IMR-90 (cell line): Measurements from ENCODE around the gene PHACTR3. TPM values are rescaled to one million over a fixed set of nuclear protein-coding genes. Genes with fewer than 3 reads are reported as not detected.

Experiments
- ATAC-seq: fragments of 200-7000 bp; cut with Tn5 transposase; 2 replicates; pipeline ENCODE4 v1.9.1; 2020; ENCODE audit warnings: low read depth, mild to moderate bottlenecking, moderate library complexity
- BruUV-seq: library from RNA; stranded (reverse); fragments of 400-500 nt; replicated peaks from 2 replicates; lab custom pipeline; 2021; lab: Mats Ljungman, UMichigan
- CTCF ChIA-PET: fragments of 300-600 bp; formaldehyde crosslinking; extraction: SDS; loops from one replicate; lab custom pipeline; 2021; ENCODE audit warnings: antibody characterized with exemption; lab: Yijun Ruan, JAX
- POLR2A ChIA-PET: fragments of 300-600 bp; sonication (Branson Sonifier 250); formaldehyde crosslinking; loops from one replicate; lab custom pipeline; 2022; ENCODE audit warnings: antibody characterized with exemption; ENCODE audit not compliant: unreplicated experiment; lab: Charles Lee
- DNase-seq: peaks from one replicate; pipeline ENCODE4 v3.0.0; 2013
- H2AFZ ChIP-seq: replicated peaks from 2 replicates; pipeline ENCODE3; 2013; ENCODE audit warnings: low read length, mild to moderate bottlenecking; ENCODE audit not compliant: poor library complexity
- H2AK5ac ChIP-seq: 2 replicates; pipeline ENCODE4 v1.6.1; 2013; ENCODE audit warnings: low read depth, low read length, inconsistent platforms
- H2AK9ac ChIP-seq: replicated peaks from 2 replicates; pipeline ENCODE3; 2013; ENCODE audit warnings: mild to moderate bottlenecking, low read depth, low read length, moderate library complexity; ENCODE audit not compliant: poor library complexity
- H2BK120ac ChIP-seq: 2 replicates; pipeline ENCODE4 v1.6.1; 2013; ENCODE audit warnings: low read depth, low read length, inconsistent platforms
- H2BK15ac ChIP-seq: 3 replicates; pipeline ENCODE4 v1.6.1; 2013; ENCODE audit warnings: low read depth, low read length, inconsistent platforms
- H2BK20ac ChIP-seq: 2 replicates; pipeline ENCODE4 v1.6.1; 2013; ENCODE audit warnings: low read depth, mild to moderate bottlenecking, inconsistent platforms, low read length, moderate library complexity
- H2BK5ac ChIP-seq: 2 replicates; pipeline ENCODE4 v1.6.1; 2013; ENCODE audit warnings: mild to moderate bottlenecking, low read depth, low read length, inconsistent platforms; ENCODE audit not compliant: poor library complexity, severe bottlenecking
- H3K14ac ChIP-seq: replicated peaks from 2 replicates; pipeline ENCODE4 v1.6.1; 2013; ENCODE audit warnings: low read depth, low read length, inconsistent platforms
- H3K18ac ChIP-seq: 2 replicates; pipeline ENCODE4 v1.6.1; 2013; ENCODE audit warnings: low read depth, low read length, control low read depth
- H3K23ac ChIP-seq: 2 replicates; pipeline ENCODE4 v1.6.1; 2013; ENCODE audit warnings: low read depth, low read length, inconsistent platforms
- H3K27ac ChIP-seq: 2 replicates; pipeline ENCODE4 v1.5.1; 2013; ENCODE audit warnings: mild to moderate bottlenecking, control low read depth, low read length; ENCODE audit not compliant: insufficient read depth
- H3K27me3 ChIP-seq: 2 replicates; pipeline ENCODE4 v1.6.1; 2013; ENCODE audit warnings: low read length; ENCODE audit not compliant: control insufficient read depth, insufficient read depth
- H3K36me3 ChIP-seq: 2 replicates; pipeline ENCODE4 v1.6.1; 2013; ENCODE audit warnings: low read length, mixed read lengths; ENCODE audit not compliant: control insufficient read depth, insufficient read depth
- H3K4ac ChIP-seq: 2 replicates; pipeline ENCODE4 v1.6.1; 2013; ENCODE audit warnings: low read depth, low read length, inconsistent platforms
- H3K4me1 ChIP-seq: 2 replicates; pipeline ENCODE4 v1.6.1; 2013; ENCODE audit warnings: low read length, mixed read lengths; ENCODE audit not compliant: control insufficient read depth, insufficient read depth
- H3K4me2 ChIP-seq: 2 replicates; pipeline ENCODE4 v1.6.1; 2013; ENCODE audit warnings: low read depth, mild to moderate bottlenecking, control low read depth, low read length, moderate library complexity
- H3K4me3 ChIP-seq: 2 replicates; pipeline ENCODE4 v1.5.1; 2013; ENCODE audit warnings: low read depth, mild to moderate bottlenecking, control low read depth, low read length, moderate library complexity; ENCODE audit not compliant: insufficient read depth
- H3K56ac ChIP-seq: 2 replicates; pipeline ENCODE4 v1.6.1; 2013; ENCODE audit warnings: low read length, inconsistent platforms; ENCODE audit not compliant: insufficient read depth; ENCODE audit errors: extremely low read depth
- H3K79me1 ChIP-seq, 2 experiments: 2 replicates each; pipeline ENCODE4 v1.6.1; 2013; ENCODE audit warnings: low read length in 2 of 2, inconsistent platforms in 1 of 2, low read depth in 1 of 2
- H3K9ac ChIP-seq: 2 replicates; pipeline ENCODE4 v1.6.1; 2013; ENCODE audit warnings: low read depth, low read length, control low read depth
- H3K9me1 ChIP-seq: 2 replicates; pipeline ENCODE4 v1.6.1; 2013; ENCODE audit warnings: low read length, inconsistent platforms; ENCODE audit not compliant: insufficient read depth
- H3K9me3 ChIP-seq: 2 replicates; pipeline ENCODE4 v1.6.1; 2013; ENCODE audit warnings: low read length; ENCODE audit not compliant: control insufficient read depth, insufficient read depth
- H4K20me1 ChIP-seq: 2 replicates; pipeline ENCODE4 v1.6.1; 2013; ENCODE audit warnings: low read length, inconsistent platforms; ENCODE audit not compliant: insufficient read depth
- H4K5ac ChIP-seq: 2 replicates; pipeline ENCODE4 v1.6.1; 2013; ENCODE audit warnings: mild to moderate bottlenecking, low read depth, low read length, control low read depth
- H4K8ac ChIP-seq, 2 experiments: 2 replicates each; pipeline ENCODE4 v1.6.1; 2013; ENCODE audit warnings: low read depth in 2 of 2, low read length in 2 of 2, control low read depth in 1 of 2, inconsistent platforms in 1 of 2
- H4K91ac ChIP-seq: 2 replicates; pipeline ENCODE4 v1.6.1; 2013; ENCODE audit warnings: low read depth, low read length, inconsistent platforms; ENCODE audit not compliant: insufficient read depth
- CEBPB ChIP-seq: IDR thresholded peaks from 2 replicates; pipeline ENCODE4 v1.6.1; 2012; ENCODE audit warnings: low read depth, low read length, improper control_type of control experiment
- MAFK ChIP-seq: IDR thresholded peaks from 2 replicates; pipeline ENCODE4 v1.6.1; 2012; ENCODE audit warnings: low read depth, low read length, improper control_type of control experiment
- RFX5 ChIP-seq: IDR thresholded peaks from 2 replicates; pipeline ENCODE4 v1.8.0; 2012; ENCODE audit warnings: low read depth, mild to moderate bottlenecking, low read length, moderate library complexity
- SMC3 ChIP-seq: fragments of 150-350 bp; IDR thresholded peaks from 2 replicates; pipeline ENCODE4 v1.6.1; 2016; ENCODE audit warnings: low read depth, mild to moderate bottlenecking, antibody characterized with exemption, low read length, moderate library complexity
- WGBS, 2 experiments: methylation state at CpG; one replicate each; pipeline versions ENCODE4 v1.1.5 to v1.1.7; 2013; ENCODE audit warnings: missing lambda C conversion rate in 2 of 2; ENCODE audit not compliant: insufficient read length in 1 of 2; ENCODE audit errors: extremely low coverage in 2 of 2; 5-methylcytosine and 5-hydroxymethylcytosine counted together
- dilution Hi-C: fragments of 300-500 bp; cut with HindIII; formaldehyde crosslinking; loops from one replicate; pipeline ENCODE4 v1.14.3; 2018; ENCODE audit warnings: low sequenced_read_pairs; ENCODE audit not compliant: unreplicated experiment
- in situ Hi-C: fragments of 300-500 bp; cut with MboI; formaldehyde crosslinking; loops from 3 replicates; pipeline ENCODE4 v1.14.3; 2019; ENCODE audit warnings: low sequenced_read_pairs, inconsistent platforms, mixed read lengths
- intact Hi-C: fragments of 100-400 bp; cut with micrococcal nuclease; formaldehyde crosslinking; loops from 2 replicates; pipeline ENCODE4 v1.10.0; 2022
- polyA plus RNA-seq, 3 experiments: library from polyadenylated mRNA; depleted of rRNA; stranded (reverse); fragments of >200 nt; gene quantifications; 2 replicates each; pipeline ENCODE4 v1.2.3, GENCODE V29; 2012; ENCODE audit warnings: low replicate concordance in 1 of 3
- total RNA-seq: library from RNA; depleted of rRNA; stranded (reverse); fragments of >200 nt; gene quantifications from 2 replicates; pipeline ENCODE4 v1.2.3, GENCODE V29; 2012

Gene PHACTR3
- total and polyA plus RNA-seq, 2 of the 4 experiments (the other 2 are of a cell fraction) = not detected

GRCh38 chr20:59848182-59848581, 243.8 kb downstream of the PHACTR3 start:
- Histone ChIP-seq H3K23ac (no peak overlapping the region), H3K9me3 (no peaks in the 10 kb centered on the region), H3K36me3 (no peaks in the 10 kb centered on the region), H4K20me1 (no peaks in the 10 kb centered on the region), H3K4me2 (no peak overlapping the region), H3K4me3 (no peak overlapping the region), H2AK9ac (no peak overlapping the region), H3K4ac (no peak overlapping the region), H2BK15ac (no peak overlapping the region), H2AK5ac (no peak overlapping the region), H3K4me1 (no peaks in the 10 kb centered on the region), H3K18ac (no peak overlapping the region), H2BK20ac (no peak overlapping the region), H3K56ac (no peak overlapping the region), H3K27ac (no peak overlapping the region), H2BK5ac (no peak overlapping the region), H4K8ac (no peak overlapping the region), H3K14ac (no peak overlapping the region), H3K9ac (no peak overlapping the region), H4K91ac (no peak overlapping the region), H4K5ac (no peak overlapping the region), H2AFZ (no peak overlapping the region), H3K27me3 (no peaks in the 10 kb centered on the region), H3K9me1 (no peaks in the 10 kb centered on the region), H3K79me1 (no peaks in the 10 kb centered on the region), H2BK120ac (no peak overlapping the region)
- WGBS, 2 experiments = no CpG with 5 or more reads among the region's 2 CpGs
- BruUV-seq = no TSS peak
- dilution Hi-C loops = no loop called here
- ATAC-seq (no peak), DNase-seq (no peak)
- intact Hi-C loops = no loop called here
- ChIA-PET POLR2A (no interaction called here), CTCF (no interaction called here)
- in situ Hi-C loops = no loop called here
- TF ChIP-seq SMC3 = no peak
- no peak for TF ChIP-seq MAFK
- TF ChIP-seq RFX5 = no peak
- no peak for TF ChIP-seq CEBPB
